Measurements from ENCODE around the gene PCDHA7.
"Not testable (repeated sequence)": the region's sequence is repeated elsewhere in the genome, so short reads cannot be mapped to it uniquely, and the experiment has no call there.

The PCDHA7 gene

DNA sequence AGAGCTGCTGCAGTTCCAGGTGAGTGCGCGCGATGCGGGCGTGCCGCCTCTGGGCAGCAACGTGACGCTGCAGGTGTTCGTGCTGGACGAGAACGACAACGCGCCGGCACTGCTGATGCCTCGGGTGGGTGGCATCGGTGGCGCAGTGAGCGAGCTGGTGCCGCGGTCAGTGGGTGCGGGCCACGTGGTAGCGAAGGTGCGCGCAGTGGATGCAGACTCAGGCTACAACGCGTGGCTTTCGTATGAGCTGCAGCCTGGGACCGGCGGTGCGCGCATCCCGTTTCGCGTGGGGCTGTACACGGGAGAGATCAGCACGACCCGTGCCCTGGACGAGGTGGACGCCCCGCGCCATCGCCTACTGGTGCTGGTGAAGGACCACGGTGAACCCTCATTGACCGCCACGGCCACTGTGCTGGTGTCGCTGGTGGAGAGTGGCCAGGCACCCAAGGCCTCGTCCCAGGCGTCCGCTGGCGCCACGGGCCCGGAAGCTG, 31.2 kb upstream of the PCDHA7 start:
- Histone ChIP-seq H3F3A (ENCODE audit: insufficient read depth) (no peaks in the 10 kb centered on the region), H3K79me2 (ENCODE audit: insufficient read depth, low read length) (no peaks in the 10 kb centered on the region)

GRCh38 chr5:140806834-140807775, 27.0 kb upstream of the PCDHA7 start, which contains the start of gene PCDHA4:
Gene PCDHA4 (plus strand): TSS chr5:140807068.
- Histone ChIP-seq H3K9me3 (ENCODE audit: insufficient read depth, low read length) (no peaks in the 10 kb centered on the region), H2AFZ (ENCODE audit: low read depth, low read length, severe bottlenecking) (no peak within 1 kb of the TSS), H3K4me3 (ENCODE audit: insufficient read depth, low read length, poor library complexity, severe bottlenecking) (no peak within 1 kb of the TSS), H3K27ac (ENCODE audit: low read depth, low read length) (no peak within 1 kb of the TSS), H3K9ac (ENCODE audit: low read length) (no peak within 1 kb of the TSS), H3K79me2 (ENCODE audit: insufficient read depth, low read length) (no peaks in the 10 kb centered on the region), H3K36me3 (ENCODE audit: low read length) (no peaks in the 10 kb centered on the region), H3K9me2 (replicated peaks; ENCODE audit: insufficient read depth, low read length) (no peaks in the 10 kb centered on the region), H4K20me1 (ENCODE audit: low read depth, low read length) (no peaks in the 10 kb centered on the region), H3K27me3 (ENCODE audit: low read length) (no peaks in the 10 kb centered on the region), H3K4me2 (ENCODE audit: low read depth, low read length, poor library complexity, severe bottlenecking) (no peak within 1 kb of the TSS), H3F3A (ENCODE audit: insufficient read depth) (no peaks in the 10 kb centered on the region)
- TF ChIP-seq, protein P1, sequence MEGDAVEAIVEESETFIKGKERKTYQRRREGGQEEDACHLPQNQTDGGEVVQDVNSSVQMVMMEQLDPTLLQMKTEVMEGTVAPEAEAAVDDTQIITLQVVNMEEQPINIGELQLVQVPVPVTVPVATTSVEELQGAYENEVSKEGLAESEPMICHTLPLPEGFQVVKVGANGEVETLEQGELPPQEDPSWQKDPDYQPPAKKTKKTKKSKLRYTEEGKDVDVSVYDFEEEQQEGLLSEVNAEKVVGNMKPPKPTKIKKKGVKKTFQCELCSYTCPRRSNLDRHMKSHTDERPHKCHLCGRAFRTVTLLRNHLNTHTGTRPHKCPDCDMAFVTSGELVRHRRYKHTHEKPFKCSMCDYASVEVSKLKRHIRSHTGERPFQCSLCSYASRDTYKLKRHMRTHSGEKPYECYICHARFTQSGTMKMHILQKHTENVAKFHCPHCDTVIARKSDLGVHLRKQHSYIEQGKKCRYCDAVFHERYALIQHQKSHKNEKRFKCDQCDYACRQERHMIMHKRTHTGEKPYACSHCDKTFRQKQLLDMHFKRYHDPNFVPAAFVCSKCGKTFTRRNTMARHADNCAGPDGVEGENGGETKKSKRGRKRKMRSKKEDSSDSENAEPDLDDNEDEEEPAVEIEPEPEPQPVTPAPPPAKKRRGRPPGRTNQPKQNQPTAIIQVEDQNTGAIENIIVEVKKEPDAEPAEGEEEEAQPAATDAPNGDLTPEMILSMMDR (IDR thresholded peaks at IDR 0.05; ENCODE audit: insufficient read depth, low read length, poor library complexity, severe bottlenecking) = peak; percentile 29
- TF ChIP-seq EZH2phosphoT487 (conservative IDR thresholded peaks at IDR 0.05; ENCODE audit: low read length) = no peak

More for the DNA sequence above, 31.2 kb upstream of the PCDHA7 start:
- no peaks in the 10 kb centered on the region for H3K27me3 ChIP-seq (ENCODE audit: low read length)
- no peak overlapping the region for H3K9ac ChIP-seq (ENCODE audit: low read length)
- no peak overlapping the region for H3K4me3 ChIP-seq (ENCODE audit: insufficient read depth, low read length, poor library complexity, severe bottlenecking)
- H3K27ac ChIP-seq (ENCODE audit: low read depth, low read length) = no peak overlapping the region
- H4K20me1 ChIP-seq (ENCODE audit: low read depth, low read length) = no peaks in the 10 kb centered on the region
- no peaks in the 10 kb centered on the region for H3K9me3 ChIP-seq (ENCODE audit: insufficient read depth, low read length)
- H3K36me3 ChIP-seq (ENCODE audit: low read length) = no peaks in the 10 kb centered on the region
- TF ChIP-seq, protein P1 (IDR thresholded peaks at IDR 0.05; ENCODE audit: insufficient read depth, low read length, poor library complexity, severe bottlenecking) = no peak
- TF ChIP-seq EZH2phosphoT487 (conservative IDR thresholded peaks at IDR 0.05; ENCODE audit: low read length) = no peak
- H2AFZ ChIP-seq (ENCODE audit: low read depth, low read length, severe bottlenecking) = no peak overlapping the region
- H3K4me2 ChIP-seq (ENCODE audit: low read depth, low read length, poor library complexity, severe bottlenecking) = no peak overlapping the region
- no peaks in the 10 kb centered on the region for H3K9me2 ChIP-seq (replicated peaks; ENCODE audit: insufficient read depth, low read length)

GRCh38 chr5:140808241-140808888, 25.7 kb upstream of the PCDHA7 start:
- H3F3A ChIP-seq (ENCODE audit: insufficient read depth); H3K27me3 ChIP-seq (ENCODE audit: low read length); H3K9me2 ChIP-seq (replicated peaks; ENCODE audit: insufficient read depth, low read length); H2AFZ ChIP-seq (ENCODE audit: low read depth, low read length, severe bottlenecking); H3K27ac ChIP-seq (ENCODE audit: low read depth, low read length); H3K79me2 ChIP-seq (ENCODE audit: insufficient read depth, low read length); H3K36me3 ChIP-seq (ENCODE audit: low read length); H3K4me3 ChIP-seq (ENCODE audit: insufficient read depth, low read length, poor library complexity, severe bottlenecking); H4K20me1 ChIP-seq (ENCODE audit: low read depth, low read length); H3K4me2 ChIP-seq (ENCODE audit: low read depth, low read length, poor library complexity, severe bottlenecking); H3K9ac ChIP-seq (ENCODE audit: low read length); H3K9me3 ChIP-seq (ENCODE audit: insufficient read depth, low read length): not testable (repeated sequence)

Data from SU-DHL-6 (cell line).